ENCODE data around the gene HCN1. TPM values are rescaled to one million over a fixed set of nuclear protein-coding genes. Genes with fewer than 3 reads are reported as not detected.

Gene HCN1
- total RNA-seq, 1 donor from 2014 or later: 1.7 TPM

- Mint-ChIP-seq H3K4me1 (ENCODE audit: unreplicated experiment) (no peaks in the 10 kb centered on the region), H3K36me3 (no peaks in the 10 kb centered on the region), H3K9me3 (no peaks in the 10 kb centered on the region), H3K27me3 (no peaks in the 10 kb centered on the region), H3K4me3 (no peak overlapping the region), H3K27ac (no peak overlapping the region)
- TF ChIP-seq CTCF (conservative IDR thresholded peaks at IDR 0.05): no peak
- DNase-seq (ENCODE audit: extremely low spot score, unreplicated experiment): no peak
These were observed 117.9 kb downstream of the HCN1 start for GRCh38 chr5:45578270-45578669.

DNA sequence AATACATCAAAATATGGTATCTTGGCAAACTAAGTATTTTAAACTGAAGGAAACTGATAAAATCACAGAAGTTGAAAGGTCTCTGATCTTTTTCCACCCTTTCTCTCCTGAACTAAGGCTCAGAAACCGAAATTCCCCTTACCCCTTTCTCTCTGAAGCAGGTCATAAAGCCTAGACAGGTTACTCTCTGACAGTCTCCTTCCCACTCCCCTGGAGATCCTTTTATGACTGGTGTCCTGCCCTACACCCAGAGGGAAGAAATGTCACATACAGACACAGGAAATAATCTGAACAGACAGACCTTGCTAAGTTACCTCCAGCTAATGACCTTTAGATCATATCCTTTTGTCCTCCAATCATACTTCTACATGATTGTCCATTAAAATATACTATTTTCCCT lies 127.4 kb downstream of the HCN1 start:
- Mint-ChIP-seq H3K9me3 (no peaks in the 10 kb centered on the region), H3K36me3 (no peaks in the 10 kb centered on the region), H3K27me3 (no peaks in the 10 kb centered on the region), H3K27ac (no peak overlapping the region), H3K4me3 (no peak overlapping the region), H3K4me1 (ENCODE audit: unreplicated experiment) (no peaks in the 10 kb centered on the region)
- no peak for DNase-seq (ENCODE audit: extremely low spot score, unreplicated experiment)
- TF ChIP-seq CTCF (conservative IDR thresholded peaks at IDR 0.05): no peak

DNA sequence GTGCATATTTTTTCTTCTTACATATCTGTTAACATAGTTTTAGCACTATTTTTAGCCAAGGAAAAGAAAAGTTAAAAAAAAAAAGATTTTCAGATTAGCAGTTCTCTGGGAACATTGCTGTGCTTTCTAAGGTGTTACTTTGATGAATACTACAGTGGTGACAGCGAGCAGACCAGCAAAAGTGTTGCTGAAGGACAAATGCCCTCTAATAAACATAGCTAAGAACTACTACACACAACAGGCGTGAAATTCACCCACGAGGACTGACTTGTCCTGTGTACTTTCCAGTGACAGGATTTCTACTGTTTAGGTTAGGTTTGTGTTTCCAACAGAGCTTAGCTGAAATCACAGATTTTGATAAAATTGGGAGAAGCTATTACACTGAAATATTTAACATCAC lies 153.8 kb downstream of the HCN1 start:
- H3K36me3 Mint-ChIP-seq: no peaks in the 10 kb centered on the region
- no peak for DNase-seq (ENCODE audit: extremely low spot score, unreplicated experiment)
- H3K27me3 Mint-ChIP-seq: no peaks in the 10 kb centered on the region
- H3K27ac Mint-ChIP-seq: no peak overlapping the region
- H3K9me3 Mint-ChIP-seq: no peaks in the 10 kb centered on the region
- TF ChIP-seq CTCF (conservative IDR thresholded peaks at IDR 0.05): no peak
- H3K4me3 Mint-ChIP-seq: no peak overlapping the region
- no peaks in the 10 kb centered on the region for H3K4me1 Mint-ChIP-seq (ENCODE audit: unreplicated experiment)

GRCh38 chr5:45533663-45534062 lies 162.5 kb downstream of the HCN1 start:
- no peaks in the 10 kb centered on the region for H3K4me1 Mint-ChIP-seq (ENCODE audit: unreplicated experiment)

GRCh38 chr5:45532826-45533624 lies 163.2 kb downstream of the HCN1 start:
- DNase-seq (ENCODE audit: extremely low spot score, unreplicated experiment): no peak
- no peak for TF ChIP-seq CTCF (conservative IDR thresholded peaks at IDR 0.05)

More at GRCh38 chr5:45533663-45534062, 162.5 kb downstream of the HCN1 start:
- no peak overlapping the region for H3K27ac Mint-ChIP-seq
- no peaks in the 10 kb centered on the region for H3K27me3 Mint-ChIP-seq
- no peak for TF ChIP-seq CTCF (conservative IDR thresholded peaks at IDR 0.05)
- no peaks in the 10 kb centered on the region for H3K9me3 Mint-ChIP-seq
- H3K36me3 Mint-ChIP-seq: no peaks in the 10 kb centered on the region
- no peak for DNase-seq (ENCODE audit: extremely low spot score, unreplicated experiment)
- H3K4me3 Mint-ChIP-seq: no peak overlapping the region

More at GRCh38 chr5:45532826-45533624, 163.2 kb downstream of the HCN1 start:
- no peaks in the 10 kb centered on the region for H3K36me3 Mint-ChIP-seq
- no peak overlapping the region for H3K4me3 Mint-ChIP-seq
- H3K4me1 Mint-ChIP-seq (ENCODE audit: unreplicated experiment): no peaks in the 10 kb centered on the region
- H3K27me3 Mint-ChIP-seq: no peaks in the 10 kb centered on the region
- H3K9me3 Mint-ChIP-seq: no peaks in the 10 kb centered on the region
- H3K27ac Mint-ChIP-seq: no peak overlapping the region
